Neural progenitor cell (in vitro differentiated cells): Measurements from ENCODE around the gene MTRR. TPM values are rescaled to one million over a fixed set of nuclear protein-coding genes. Genes with fewer than 3 reads are reported as not detected.
A peak's percentile ranks its signal among the peaks of the same experiment; 100 is the strongest.

Experiments
- DNase-seq: peaks from one replicate; pipeline ENCODE4 v3.0.0-alpha.2; 2016; ENCODE audit warnings: low spot score
- H2AFZ ChIP-seq: fragments of 200-600 bp; sonication (generic); replicated peaks from 2 replicates; pipeline ENCODE4 v1.6.1; 2016; ENCODE audit warnings: antibody characterized with exemption
- H3F3A ChIP-seq: fragments of 200-600 bp; sonication (generic); 2 replicates; pipeline ENCODE4 v1.6.1; 2016; ENCODE audit warnings: antibody characterized with exemption, low read depth
- H3K27ac ChIP-seq: fragments of 200-600 bp; sonication (generic); 2 replicates; pipeline ENCODE4 v1.5.1; 2016; ENCODE audit warnings: mild to moderate bottlenecking
- H3K27me3 ChIP-seq: fragments of 200-600 bp; sonication (generic); 2 replicates; pipeline ENCODE4 v1.6.1; 2016; ENCODE audit warnings: mild to moderate bottlenecking, moderate library complexity
- H3K36me3 ChIP-seq: fragments of 200-600 bp; sonication (generic); 2 replicates; pipeline ENCODE4 v1.5.1; 2016
- H3K4me1 ChIP-seq: fragments of 200-600 bp; sonication (generic); 2 replicates; pipeline ENCODE4 v1.6.1; 2016; ENCODE audit warnings: mixed run types
- H3K4me2 ChIP-seq: fragments of 200-600 bp; sonication (generic); 2 replicates; pipeline ENCODE4 v1.6.1; 2016
- H3K4me3 ChIP-seq: fragments of 200-600 bp; sonication (generic); 2 replicates; pipeline ENCODE4 v1.5.1; 2016
- H3K79me2 ChIP-seq: fragments of 200-600 bp; sonication (generic); 2 replicates; pipeline ENCODE4 v1.6.1; 2016; ENCODE audit warnings: low read depth
- H3K9ac ChIP-seq: fragments of 200-600 bp; sonication (generic); 2 replicates; pipeline ENCODE4 v1.6.1; 2016
- H3K9me3 ChIP-seq: fragments of 200-600 bp; sonication (generic); 2 replicates; pipeline ENCODE4 v1.5.1; 2016; ENCODE audit warnings: low read depth
- H4K20me1 ChIP-seq: fragments of 200-600 bp; sonication (generic); 2 replicates; pipeline ENCODE4 v1.6.1; 2016; ENCODE audit warnings: low read depth
- H3K27ac Mint-ChIP-seq: 3 replicates; pipeline ENCODE4 v1.8.0; 2021; ENCODE audit warnings: mixed read lengths
- H3K27me3 Mint-ChIP-seq: 2 replicates; pipeline ENCODE4 v1.8.0; 2022; ENCODE audit warnings: low read depth, mild to moderate bottlenecking, inconsistent platforms, moderate library complexity, mixed read lengths; ENCODE audit not compliant: insufficient read depth
- H3K36me3 Mint-ChIP-seq: 3 replicates; pipeline ENCODE4 v1.8.0; 2021; ENCODE audit warnings: mixed read lengths
- H3K4me1 Mint-ChIP-seq: 3 replicates; pipeline ENCODE4 v1.8.0; 2021; ENCODE audit warnings: mixed read lengths
- H3K4me3 Mint-ChIP-seq: 3 replicates; pipeline ENCODE4 v1.8.0; 2021; ENCODE audit warnings: mild to moderate bottlenecking, moderate library complexity, mixed read lengths
- H3K9me3 Mint-ChIP-seq: 3 replicates; pipeline ENCODE4 v1.8.0; 2020; ENCODE audit warnings: mixed read lengths
- EZH2 ChIP-seq: fragments of 200-600 bp; sonication (generic); IDR thresholded peaks from 2 replicates; pipeline ENCODE4 v1.6.1; 2017; ENCODE audit warnings: antibody characterized with exemption, mild to moderate bottlenecking, moderate library complexity
- EZH2phosphoT487 ChIP-seq: fragments of 200-600 bp; sonication (generic); IDR thresholded peaks from 2 replicates; pipeline ENCODE4 v1.6.1; 2017; ENCODE audit warnings: antibody characterized with exemption
- total RNA-seq: library from RNA; depleted of rRNA; stranded (reverse); fragments of >200 nt; gene quantifications from 2 replicates; pipeline ENCODE4 v1.2.3, GENCODE V29; 2015; ENCODE audit warnings: low replicate concordance
- TF ChIP-seq, protein P1 (sequence below): fragments of 200-600 bp; sonication (generic); IDR thresholded peaks from 2 replicates; pipeline ENCODE4 v1.5.1; 2017; ENCODE audit warnings: antibody characterized with exemption, mild to moderate bottlenecking

Gene MTRR
- total RNA-seq, 1 donor from 2014 or later: 53.5 TPM

DNA sequence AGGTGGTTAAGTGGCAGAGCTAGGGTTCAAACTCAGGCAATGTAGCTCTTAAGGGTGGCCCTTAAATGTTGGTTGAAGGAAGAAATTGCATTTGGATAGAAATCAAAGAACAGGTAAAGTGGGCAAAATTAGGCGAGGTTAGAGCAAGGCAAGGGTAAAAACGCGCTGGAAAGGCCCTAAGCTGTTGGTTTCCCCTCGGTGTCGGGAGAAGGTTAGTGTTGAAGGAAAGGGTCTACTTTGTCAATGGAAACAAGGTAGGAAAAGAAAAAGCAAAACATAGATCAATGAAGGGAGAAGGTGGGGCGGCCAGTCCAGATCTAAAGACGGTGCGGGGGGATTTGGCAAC, 548 bp upstream of the MTRR start:
- Histone ChIP-seq H3K4me1 (peaks cover 12% of the 10 kb centered on the region), H3K4me3 (peak overlapping the region; percentile 94), H3K9ac (peak overlapping the region; percentile 36), H3K36me3 (peaks cover 4% of the 10 kb centered on the region), H3K27me3 (no peaks in the 10 kb centered on the region), H3F3A (no peaks in the 10 kb centered on the region), H3K4me2 (peak overlapping the region; percentile 95), H3K9me3 (no peaks in the 10 kb centered on the region), H4K20me1 (peaks cover 25% of the 10 kb centered on the region), H2AFZ (peak overlapping the region; percentile 95), H3K79me2 (peaks cover 66% of the 10 kb centered on the region), H3K27ac (no peak overlapping the region)
- peaks cover 2% of the 10 kb centered on the region for H3K27me3 Mint-ChIP-seq
- TF ChIP-seq, protein P1, sequence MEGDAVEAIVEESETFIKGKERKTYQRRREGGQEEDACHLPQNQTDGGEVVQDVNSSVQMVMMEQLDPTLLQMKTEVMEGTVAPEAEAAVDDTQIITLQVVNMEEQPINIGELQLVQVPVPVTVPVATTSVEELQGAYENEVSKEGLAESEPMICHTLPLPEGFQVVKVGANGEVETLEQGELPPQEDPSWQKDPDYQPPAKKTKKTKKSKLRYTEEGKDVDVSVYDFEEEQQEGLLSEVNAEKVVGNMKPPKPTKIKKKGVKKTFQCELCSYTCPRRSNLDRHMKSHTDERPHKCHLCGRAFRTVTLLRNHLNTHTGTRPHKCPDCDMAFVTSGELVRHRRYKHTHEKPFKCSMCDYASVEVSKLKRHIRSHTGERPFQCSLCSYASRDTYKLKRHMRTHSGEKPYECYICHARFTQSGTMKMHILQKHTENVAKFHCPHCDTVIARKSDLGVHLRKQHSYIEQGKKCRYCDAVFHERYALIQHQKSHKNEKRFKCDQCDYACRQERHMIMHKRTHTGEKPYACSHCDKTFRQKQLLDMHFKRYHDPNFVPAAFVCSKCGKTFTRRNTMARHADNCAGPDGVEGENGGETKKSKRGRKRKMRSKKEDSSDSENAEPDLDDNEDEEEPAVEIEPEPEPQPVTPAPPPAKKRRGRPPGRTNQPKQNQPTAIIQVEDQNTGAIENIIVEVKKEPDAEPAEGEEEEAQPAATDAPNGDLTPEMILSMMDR: no peak
- no peak for DNase-seq
- peak overlapping the region; percentile 93 for H3K4me3 Mint-ChIP-seq
- H3K36me3 Mint-ChIP-seq: peaks cover 2% of the 10 kb centered on the region
- H3K27ac Mint-ChIP-seq: peak overlapping the region; percentile 21
- H3K9me3 Mint-ChIP-seq: no peaks in the 10 kb centered on the region
- H3K4me1 Mint-ChIP-seq: peaks cover 19% of the 10 kb centered on the region

DNA sequence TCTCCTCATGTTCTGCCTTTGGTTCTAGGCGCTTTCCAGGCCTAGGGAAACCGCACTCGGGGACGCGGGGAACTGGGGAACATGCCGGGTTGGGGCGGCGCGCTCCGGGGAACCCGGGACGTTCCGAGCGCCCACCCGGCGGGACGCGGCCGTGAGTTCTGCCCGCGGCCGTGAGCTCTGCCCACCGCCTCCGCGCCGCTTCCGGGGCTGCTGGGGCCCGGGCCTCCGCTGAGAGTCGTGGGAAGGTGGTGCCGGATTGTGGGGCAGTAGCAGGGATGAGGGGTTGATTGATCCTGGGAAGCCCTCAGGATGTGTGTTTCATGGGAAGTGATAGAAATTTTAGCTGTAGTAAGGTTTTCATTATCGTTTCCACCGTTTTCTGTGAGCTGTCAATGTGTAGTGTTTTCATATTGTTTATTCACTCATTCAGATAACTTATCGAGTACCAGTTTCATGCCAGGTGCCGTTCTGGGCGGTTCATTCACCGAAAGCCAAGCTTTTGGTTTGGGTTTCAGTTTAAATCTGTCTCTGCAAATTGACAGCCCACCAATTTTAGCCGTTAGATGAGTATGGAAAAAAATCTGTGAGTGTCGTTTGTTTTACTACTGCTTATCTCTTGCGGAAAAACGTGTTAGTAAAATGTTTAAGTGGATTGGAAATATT, 657 bp downstream of the MTRR start:
- peak; percentile 11 for DNase-seq
- H3K36me3 Mint-ChIP-seq: peaks cover 2% of the 10 kb centered on the region
- Histone ChIP-seq H3K9me3 (no peaks in the 10 kb centered on the region), H3K4me1 (peaks cover 12% of the 10 kb centered on the region), H3K79me2 (peaks cover 78% of the 10 kb centered on the region), H3K4me3 (peak overlapping the region; percentile 94), H2AFZ (peak overlapping the region; percentile 95), H3K27me3 (no peaks in the 10 kb centered on the region), H3K4me2 (peak overlapping the region; percentile 95), H4K20me1 (peaks cover 25% of the 10 kb centered on the region), H3K9ac (peak overlapping the region; percentile 73), H3K27ac (no peak overlapping the region), H3F3A (no peaks in the 10 kb centered on the region), H3K36me3 (peaks cover 4% of the 10 kb centered on the region)
- peaks cover 19% of the 10 kb centered on the region for H3K4me1 Mint-ChIP-seq
- peaks cover 2% of the 10 kb centered on the region for H3K27me3 Mint-ChIP-seq
- H3K27ac Mint-ChIP-seq: no peak overlapping the region
- no peaks in the 10 kb centered on the region for H3K9me3 Mint-ChIP-seq
- H3K4me3 Mint-ChIP-seq: peak overlapping the region; percentile 89
- TF ChIP-seq EZH2phosphoT487 (no peak), EZH2 (no peak)
- TF ChIP-seq, protein P1: no peak

DNA sequence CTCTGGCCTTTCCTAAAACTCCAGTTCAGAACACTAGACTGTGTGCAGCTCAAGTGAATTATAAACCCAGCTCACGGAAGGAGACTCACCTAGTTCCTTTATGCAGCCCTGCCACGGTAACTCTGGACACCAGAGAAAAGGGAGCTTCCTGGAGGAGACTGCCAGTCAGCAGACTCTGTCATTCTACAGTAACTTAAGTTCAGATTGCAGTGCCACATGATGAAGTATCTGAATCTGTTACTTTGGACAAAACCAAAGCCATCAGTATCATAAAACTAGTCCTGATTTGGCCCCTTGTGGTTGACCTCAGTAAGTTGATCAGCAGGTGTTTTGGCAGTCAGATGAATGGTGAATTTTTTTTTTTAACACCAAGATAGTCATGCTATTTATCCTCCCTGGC, 2.7 kb downstream of the MTRR start:
- Histone ChIP-seq H3K9ac (no peak overlapping the region), H3K27me3 (no peaks in the 10 kb centered on the region), H4K20me1 (peaks cover 25% of the 10 kb centered on the region), H2AFZ (no peak overlapping the region), H3K27ac (no peak overlapping the region), H3K36me3 (peaks cover 14% of the 10 kb centered on the region), H3K4me3 (no peak overlapping the region), H3F3A (no peaks in the 10 kb centered on the region), H3K4me2 (no peak overlapping the region), H3K4me1 (peaks cover 12% of the 10 kb centered on the region), H3K9me3 (no peaks in the 10 kb centered on the region), H3K79me2 (peaks cover 95% of the 10 kb centered on the region)
- Mint-ChIP-seq H3K9me3 (no peaks in the 10 kb centered on the region), H3K27ac (no peak overlapping the region), H3K4me1 (peaks cover 19% of the 10 kb centered on the region), H3K36me3 (peaks cover 12% of the 10 kb centered on the region), H3K4me3 (no peak overlapping the region), H3K27me3 (peaks cover 2% of the 10 kb centered on the region)
- TF ChIP-seq EZH2phosphoT487 (no peak), EZH2 (no peak)
- TF ChIP-seq, protein P1: no peak
- DNase-seq: no peak
